GM12878 (cell line): ENCODE measurements around the gene NLRC5. TPM values are rescaled to one million over a fixed set of nuclear protein-coding genes. Genes with fewer than 3 reads are reported as not detected.

ENCODE experiments used
- BACH1 ChIP-seq: fragments of 450-650 bp; IDR thresholded peaks from 2 replicates; pipeline ENCODE4 v1.6.1; 2017; ENCODE audit warnings: mild to moderate bottlenecking, borderline replicate concordance
- CUX1 ChIP-seq: IDR thresholded peaks from 2 replicates; pipeline ENCODE4 v1.6.1; 2012; ENCODE audit warnings: improper control_type of control experiment, low read depth, low read length; ENCODE audit not compliant: insufficient replicate concordance
- E4F1 ChIP-seq: fragments of 450-650 bp; IDR thresholded peaks from 2 replicates; pipeline ENCODE4 v1.6.1; 2018; ENCODE audit warnings: borderline replicate concordance, mild to moderate bottlenecking; ENCODE audit not compliant: partially characterized antibody
- ELK1 ChIP-seq: IDR thresholded peaks from 2 replicates; pipeline ENCODE4 v1.6.1; 2012; ENCODE audit warnings: low read depth, low read length, improper control_type of control experiment
- KLF5 ChIP-seq: fragments of 450-650 bp; IDR thresholded peaks from 2 replicates; pipeline ENCODE4 v1.6.1; 2014; ENCODE audit warnings: mild to moderate bottlenecking; ENCODE audit not compliant: partially characterized antibody
- MXI1 ChIP-seq: fragments of 150-350 bp; IDR thresholded peaks from 2 replicates; pipeline ENCODE4 v1.6.1; 2011; ENCODE audit warnings: low read depth, mild to moderate bottlenecking, inconsistent platforms, low read length, improper control_type of control experiment
- PML ChIP-seq: IDR thresholded peaks from 2 replicates; pipeline ENCODE4 v1.6.1; 2012; ENCODE audit warnings: low read length, inconsistent platforms
- POLR2AphosphoS2 ChIP-seq: IDR thresholded peaks from 2 replicates; pipeline ENCODE4 v1.6.1; 2011; ENCODE audit warnings: low read depth, mild to moderate bottlenecking, low read length, improper control_type of control experiment, moderate library complexity
- SUZ12 ChIP-seq: fragments of 200-600 bp; sonication (generic); IDR thresholded peaks from one replicate; pipeline ENCODE4 v1.6.1; 2018; ENCODE audit warnings: antibody characterized with exemption, mild to moderate bottlenecking; ENCODE audit not compliant: unreplicated experiment
- TCF7 ChIP-seq: IDR thresholded peaks from 2 replicates; pipeline ENCODE4 v1.6.1; 2014; ENCODE audit warnings: antibody characterized with exemption, borderline replicate concordance
- USF2 ChIP-seq: IDR thresholded peaks from 2 replicates; pipeline ENCODE4 v1.6.1; 2011; ENCODE audit warnings: low read depth, low read length, improper control_type of control experiment, borderline replicate concordance
- ZNF592 ChIP-seq: fragments of 450-650 bp; IDR thresholded peaks from 2 replicates; pipeline ENCODE4 v1.6.1; 2017; ENCODE audit warnings: mild to moderate bottlenecking, moderate library complexity
- ZSCAN29 ChIP-seq: fragments of 450-650 bp; IDR thresholded peaks from 2 replicates; pipeline ENCODE4 v1.6.1; 2017; ENCODE audit warnings: mild to moderate bottlenecking, moderate library complexity
- polyA plus RNA-seq, 11 experiments: library from polyadenylated mRNA; depleted of rRNA in 4 of 11; unstranded in 6 of 11; stranded (reverse) in 5 of 11; fragments of >200 nt; fragmentation: Nextera tagmentation in 4 of 11; fragmentation: Illumina TruSeq in 1 of 11; extraction: Ambion mirVana in 4 of 11; extraction: Trizol in 1 of 11; gene quantifications; 1 replicate in 1 of 11; 2 replicates in 10 of 11; pipeline versions ENCODE4 v1.2.1 to v1.2.3, GENCODE V29; 2011 to 2016; ENCODE audit warnings: inconsistent platforms in 2 of 11, missing spikeins in 2 of 11, low read depth in 1 of 11
- total RNA-seq, 4 experiments: library from RNA; depleted of rRNA in 3 of 4; stranded (reverse); fragments of >200 nt in 3 of 4; fragmentation: Illumina TruSeq in 1 of 4; extraction: Trizol in 1 of 4; gene quantifications; 2 replicates each; pipeline versions ENCODE4 v1.2.1 to v1.2.3, GENCODE V29; 2013 to 2021

Gene NLRC5
- total and polyA plus RNA-seq, 10 of the 15 experiments (the other 5 are each of a cell fraction or from before 2014, with no cell fraction given) = 13.1 to 105 (median 57.3) TPM

- no peak for TF ChIP-seq CUX1
- no peak for TF ChIP-seq ZNF592
- TF ChIP-seq SUZ12 = no peak
- TF ChIP-seq BACH1 = no peak
- no peak for TF ChIP-seq POLR2AphosphoS2
- TF ChIP-seq TCF7 = no peak
- TF ChIP-seq ELK1 = 0 out of 2 replicates have a peak, but pooled peaks have one; percentile 10
- TF ChIP-seq PML = no peak
- TF ChIP-seq MXI1 = no peak
- no peak for TF ChIP-seq E4F1
- TF ChIP-seq KLF5 = no peak
- 0 out of 2 replicates have a peak, but pooled peaks have one; percentile 1 for TF ChIP-seq ZSCAN29
- no peak for TF ChIP-seq USF2
These were observed 52.1 kb downstream of the NLRC5 start (continued) for GRCh38 chr16:57041182-57042156.
